H9 (cell line): ENCODE data around the gene GCH1. TPM values are rescaled to one million over a fixed set of nuclear protein-coding genes. Genes with fewer than 3 reads are reported as not detected.

Experiments
- DNase-seq: peaks from one replicate; pipeline ENCODE4 v3.0.0-alpha.2; 2017
- H2AFZ ChIP-seq: one replicate; pipeline ENCODE4 v1.6.1; 2013; ENCODE audit warnings: mild to moderate bottlenecking, low read length, control low read depth, moderate library complexity
- H2AK5ac ChIP-seq: 2 replicates; pipeline ENCODE4 v1.6.1; 2013; ENCODE audit warnings: low read length, control low read depth, mixed read lengths; ENCODE audit not compliant: insufficient read length
- H2BK120ac ChIP-seq: one replicate; pipeline ENCODE4 v1.6.1; 2013; ENCODE audit warnings: low read depth, mild to moderate bottlenecking, low read length, control low read depth, inconsistent platforms; ENCODE audit not compliant: poor library complexity, severe bottlenecking
- H2BK12ac ChIP-seq: 2 replicates; pipeline ENCODE4 v1.6.1; 2013; ENCODE audit warnings: low read length, control low read depth, mixed read lengths, low read depth; ENCODE audit not compliant: insufficient read length
- H2BK15ac ChIP-seq: 2 replicates; pipeline ENCODE4 v1.6.1; 2013; ENCODE audit warnings: low read depth, low read length, control low read depth
- H2BK20ac ChIP-seq: one replicate; pipeline ENCODE4 v1.6.1; 2013; ENCODE audit warnings: low read depth, mild to moderate bottlenecking, low read length, control low read depth, inconsistent platforms; ENCODE audit not compliant: poor library complexity, severe bottlenecking
- H2BK5ac ChIP-seq: 2 replicates; pipeline ENCODE4 v1.6.1; 2013; ENCODE audit warnings: low read length, control low read depth, mixed read lengths; ENCODE audit not compliant: insufficient read length
- H3K14ac ChIP-seq: 2 replicates; pipeline ENCODE4 v1.6.1; 2013; ENCODE audit warnings: low read length, control low read depth; ENCODE audit not compliant: insufficient read depth
- H3K18ac ChIP-seq: 2 replicates; pipeline ENCODE4 v1.6.1; 2013; ENCODE audit warnings: low read depth, mild to moderate bottlenecking, mixed read lengths, low read length, control low read depth; ENCODE audit not compliant: insufficient read length
- H3K23ac ChIP-seq: 2 replicates; pipeline ENCODE4 v1.6.1; 2013; ENCODE audit warnings: low read length, control low read depth, mixed read lengths, low read depth; ENCODE audit not compliant: insufficient read length
- H3K23me2 ChIP-seq: 2 replicates; pipeline ENCODE4 v1.6.1; 2013; ENCODE audit warnings: low read depth, mild to moderate bottlenecking, mixed read lengths, low read length, control low read depth; ENCODE audit not compliant: insufficient read length, poor library complexity, severe bottlenecking
- H3K27ac ChIP-seq: 2 replicates; pipeline ENCODE4 v1.5.1; 2013; ENCODE audit warnings: low read length, control low read depth, mixed read lengths, low read depth; ENCODE audit not compliant: insufficient read length
- H3K27me3 ChIP-seq: 2 replicates; pipeline ENCODE4 v1.6.1; 2013; ENCODE audit warnings: low read length, control low read depth, inconsistent platforms; ENCODE audit not compliant: insufficient read depth
- H3K4ac ChIP-seq: 2 replicates; pipeline ENCODE4 v1.6.1; 2013; ENCODE audit warnings: low read depth, mild to moderate bottlenecking, control low read depth, inconsistent platforms, low read length, moderate library complexity
- H3K4me1 ChIP-seq: 2 replicates; pipeline ENCODE4 v1.6.1; 2013; ENCODE audit warnings: low read length, control low read depth, inconsistent platforms; ENCODE audit not compliant: insufficient read depth
- H3K4me2 ChIP-seq: 2 replicates; pipeline ENCODE4 v1.6.1; 2013; ENCODE audit warnings: low read length, control low read depth, mixed read lengths; ENCODE audit not compliant: insufficient read length, insufficient read depth
- H3K56ac ChIP-seq: 2 replicates; pipeline ENCODE4 v1.6.1; 2013; ENCODE audit warnings: low read depth, mild to moderate bottlenecking, mixed read lengths, low read length, control low read depth; ENCODE audit not compliant: insufficient read length
- H3K79me1 ChIP-seq: 2 replicates; pipeline ENCODE4 v1.6.1; 2013; ENCODE audit warnings: low read depth, mild to moderate bottlenecking, moderate library complexity, low read length, control low read depth, inconsistent platforms; ENCODE audit not compliant: insufficient read depth, poor library complexity, severe bottlenecking
- H3K79me2 ChIP-seq: 2 replicates; pipeline ENCODE4 v1.6.1; 2013; ENCODE audit warnings: low read length, control low read depth, inconsistent platforms; ENCODE audit not compliant: insufficient read depth
- H3K9ac ChIP-seq: 2 replicates; pipeline ENCODE4 v1.6.1; 2013; ENCODE audit warnings: low read length, control low read depth, mixed read lengths; ENCODE audit not compliant: insufficient read length; ENCODE audit errors: extremely low read depth
- H3K9me3 ChIP-seq: one replicate; pipeline ENCODE4 v1.6.1; 2013; ENCODE audit warnings: low read depth, low read length, inconsistent platforms; ENCODE audit not compliant: control insufficient read depth
- H3T11ph ChIP-seq: one replicate; pipeline ENCODE4 v1.6.1; 2013; ENCODE audit warnings: mild to moderate bottlenecking, low read length, control low read depth, inconsistent platforms
- H4K20me1 ChIP-seq: one replicate; pipeline ENCODE4 v1.6.1; 2013; ENCODE audit not compliant: control insufficient read depth, insufficient read length, insufficient read depth
- H4K5ac ChIP-seq: 2 replicates; pipeline ENCODE4 v1.6.1; 2013; ENCODE audit warnings: low read depth, mild to moderate bottlenecking, mixed read lengths, low read length, control low read depth; ENCODE audit not compliant: insufficient read length
- H4K8ac ChIP-seq: replicated peaks from 2 replicates; pipeline ENCODE4 v1.6.1; 2013; ENCODE audit warnings: low read length, control low read depth, mixed read lengths, low read depth; ENCODE audit not compliant: insufficient read length
- H4K91ac ChIP-seq: 2 replicates; pipeline ENCODE4 v1.6.1; 2013; ENCODE audit warnings: low read depth, mild to moderate bottlenecking, moderate library complexity, mixed read lengths, low read length, control low read depth; ENCODE audit not compliant: insufficient read length
- H3K27ac Mint-ChIP-seq, 3 experiments: 2 replicates in 2 of 3; 3 replicates in 1 of 3; pipeline ENCODE4 v1.8.0; 2020 to 2021; ENCODE audit warnings: mixed read lengths in 3 of 3, mild to moderate bottlenecking in 1 of 3, moderate library complexity in 1 of 3
- H3K27me3 Mint-ChIP-seq: 2 replicates; pipeline ENCODE4 v1.8.0; 2021; ENCODE audit warnings: low read depth, mild to moderate bottlenecking, moderate library complexity, mixed read lengths
- H3K36me3 Mint-ChIP-seq, 3 experiments: 2 replicates in 2 of 3; 3 replicates in 1 of 3; pipeline ENCODE4 v1.8.0; 2020 to 2021; ENCODE audit warnings: low read depth in 3 of 3, mixed read lengths in 3 of 3; ENCODE audit not compliant: insufficient read depth in 1 of 3
- H3K4me1 Mint-ChIP-seq, 2 experiments: 2 replicates each; pipeline ENCODE4 v1.8.0; 2020; ENCODE audit warnings: mixed read lengths in 2 of 2
- H3K4me3 Mint-ChIP-seq, 2 experiments: 2 replicates in 1 of 2; 3 replicates in 1 of 2; pipeline ENCODE4 v1.8.0; 2020 to 2021; ENCODE audit warnings: mild to moderate bottlenecking in 2 of 2, mixed read lengths in 2 of 2, moderate library complexity in 1 of 2
- H3K9me3 Mint-ChIP-seq, 2 experiments: 2 replicates in 1 of 2; 3 replicates in 1 of 2; pipeline ENCODE4 v1.8.0; 2020; ENCODE audit warnings: mild to moderate bottlenecking in 2 of 2, mixed read lengths in 2 of 2, moderate library complexity in 1 of 2
- CTCF ChIP-seq: fragments of 200-600 bp; sonication (generic); conservative IDR thresholded peaks from 3 replicates; pipeline ENCODE4 v1.8.0; 2021; ENCODE audit warnings: antibody characterized with exemption, mild to moderate bottlenecking
- WGBS: extraction: QIAGEN DNeasy Blood & Tissue Kit; methylation state at CpG from one replicate; pipeline ENCODE4 v1.1.7; 2013; ENCODE audit warnings: missing lambda C conversion rate, low lambda C conversion rate, mixed read lengths; ENCODE audit not compliant: insufficient read length; ENCODE audit errors: extremely low coverage; 5-methylcytosine and 5-hydroxymethylcytosine counted together
- total RNA-seq: library from RNA; stranded (reverse); gene quantifications from 2 replicates; pipeline ENCODE4 v1.2.1, GENCODE V29; 2021

Gene GCH1
- total RNA-seq, 1 experiment from 2014 or later: 7.7 TPM

DNA sequence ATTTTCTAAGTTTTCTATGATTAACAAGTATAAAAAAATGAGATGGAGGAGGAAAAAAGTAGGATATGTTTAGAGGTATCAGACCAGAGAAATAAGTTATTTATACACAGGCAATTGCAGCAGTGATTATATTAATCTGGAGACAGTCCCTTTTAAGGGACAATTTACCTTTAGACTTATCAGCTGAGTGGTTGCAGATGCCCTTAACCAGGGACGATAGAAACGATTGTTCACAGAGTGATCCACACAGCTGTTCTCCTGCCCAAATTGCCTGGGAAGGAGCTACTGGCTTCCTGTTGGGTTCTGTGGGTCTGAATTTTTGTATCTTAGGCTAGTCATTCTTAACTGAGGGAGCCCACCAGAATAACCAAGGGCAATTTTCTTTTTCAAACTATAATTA, 66.4 kb downstream of the GCH1 start:
- no peak overlapping the region for H2BK120ac ChIP-seq
- no peak overlapping the region for H2AK5ac ChIP-seq
- no peak overlapping the region for H3K9ac ChIP-seq
- no peak overlapping the region for H3K14ac ChIP-seq
- no peak overlapping the region for H3T11ph ChIP-seq
- H3K4ac ChIP-seq: no peak overlapping the region
- WGBS: no CpG with 5 or more reads among the region's 2 CpGs
- no peak overlapping the region for H2AFZ ChIP-seq
- peaks cover 0 to under 1% of the 10 kb centered on the region in 2 experiments; a peak in 3 of 5 replicates for H3K9me3 Mint-ChIP-seq
- no peak overlapping the region for H4K5ac ChIP-seq
- H2BK15ac ChIP-seq: no peak overlapping the region
- no peak overlapping the region for H3K4me3 Mint-ChIP-seq
- H3K27me3 Mint-ChIP-seq: peaks cover 6% of the 10 kb centered on the region
- no peaks in the 10 kb centered on the region for H3K79me1 ChIP-seq
- no peak overlapping the region for H4K91ac ChIP-seq
- H2BK20ac ChIP-seq: no peak overlapping the region
- no peak overlapping the region for H2BK12ac ChIP-seq
- no peak overlapping the region for H3K23ac ChIP-seq
- H3K27me3 ChIP-seq: no peaks in the 10 kb centered on the region
- no peaks in the 10 kb centered on the region for H3K23me2 ChIP-seq
- H3K27ac ChIP-seq: no peak overlapping the region
- H3K18ac ChIP-seq: no peak overlapping the region
- H3K4me1 Mint-ChIP-seq: peaks cover under 1% of the 10 kb centered on the region in 2 experiments; a peak in 2 of 4 replicates
- no peak overlapping the region; a peak in 1 of 7 replicates for H3K27ac Mint-ChIP-seq
- DNase-seq: no peak
- H3K9me3 ChIP-seq: no peaks in the 10 kb centered on the region
- no peaks in the 10 kb centered on the region for H4K20me1 ChIP-seq
- no peak overlapping the region for H2BK5ac ChIP-seq
- H3K4me1 ChIP-seq: no peaks in the 10 kb centered on the region
- no peak for TF ChIP-seq CTCF
- H3K4me2 ChIP-seq: no peak overlapping the region
- peaks cover 7 to 8% (median 8%) of the 10 kb centered on the region in 3 experiments; a peak in 4 of 7 replicates for H3K36me3 Mint-ChIP-seq
- no peak overlapping the region for H4K8ac ChIP-seq
- no peak overlapping the region for H3K56ac ChIP-seq
- no peaks in the 10 kb centered on the region for H3K79me2 ChIP-seq
